GM11168 (cell line): ENCODE data around the gene IRX3.

ENCODE experiments used
- in situ Hi-C: fragments of 300-500 bp; cut with MboI; formaldehyde crosslinking; loops from one replicate; pipeline ENCODE4 v1.12.0; 2022; ENCODE audit warnings: low sequenced_read_pairs; ENCODE audit not compliant: unreplicated experiment

IRX3 gene

GRCh38 chr16:54286366-54287130, at the start of gene IRX3:
Gene IRX3 (minus strand): TSS chr16:54286787. CDS start chr16:54286050, 737 bp downstream.
- in situ Hi-C loops = loop anchor here (25.0 kb wide), 1 partner anchor 651 kb away; the partner anchor contains the start of gene IRX5

- in situ Hi-C loops = no loop called here
These were observed 48.6 kb upstream of the IRX3 start for GRCh38 chr16:54335230-54335629.

- in situ Hi-C loops = no loop called here
These were observed 47.6 kb upstream of the IRX3 start for GRCh38 chr16:54334208-54334607.

- in situ Hi-C loops = no loop called here
These were observed 44.8 kb upstream of the IRX3 start for GRCh38 chr16:54331241-54332002.

- in situ Hi-C loops = no loop called here
These were observed 41.0 kb upstream of the IRX3 start for GRCh38 chr16:54327609-54328008.

- in situ Hi-C loops = no loop called here
These were observed 39.7 kb upstream of the IRX3 start for GRCh38 chr16:54326266-54326662.

- in situ Hi-C loops = no loop called here
These were observed 39.2 kb upstream of the IRX3 start for GRCh38 chr16:54325616-54326265.

- in situ Hi-C loops = no loop called here
These were observed 38.1 kb upstream of the IRX3 start for GRCh38 chr16:54324716-54325115.

- in situ Hi-C loops = no loop called here
These were observed 34.2 kb upstream of the IRX3 start for GRCh38 chr16:54320697-54321340.

- in situ Hi-C loops = no loop called here
These were observed 32.4 kb upstream of the IRX3 start for GRCh38 chr16:54318941-54319340.

- in situ Hi-C loops = no loop called here
These were observed 30.6 kb upstream of the IRX3 start for GRCh38 chr16:54317101-54317611.

GRCh38 chr16:54316095-54316889, 29.7 kb upstream of the IRX3 start:
- in situ Hi-C loops = no loop called here

GRCh38 chr16:54313789-54314188, 27.2 kb upstream of the IRX3 start:
- in situ Hi-C loops = no loop called here

- in situ Hi-C loops = no loop called here
These were observed 26.0 kb upstream of the IRX3 start for GRCh38 chr16:54312502-54312991.

GRCh38 chr16:54309341-54309740, 22.8 kb upstream of the IRX3 start:
- in situ Hi-C loops = no loop called here

GRCh38 chr16:54305080-54305479, 18.5 kb upstream of the IRX3 start:
- in situ Hi-C loops = no loop called here

- in situ Hi-C loops = no loop called here
These were observed 17.0 kb upstream of the IRX3 start for GRCh38 chr16:54303613-54304012.

GRCh38 chr16:54297154-54297553, 10.6 kb upstream of the IRX3 start:
- in situ Hi-C loops = loop anchor here (25.0 kb wide), 1 partner anchor 640 kb away; the partner anchor contains the start of gene IRX5

- in situ Hi-C loops = loop anchor here (25.0 kb wide), 1 partner anchor 641 kb away; the partner anchor contains the start of gene IRX5
These were observed 10.0 kb upstream of the IRX3 start for GRCh38 chr16:54296543-54296942.
